ENCODE results near the gene P3H4.

DNA sequence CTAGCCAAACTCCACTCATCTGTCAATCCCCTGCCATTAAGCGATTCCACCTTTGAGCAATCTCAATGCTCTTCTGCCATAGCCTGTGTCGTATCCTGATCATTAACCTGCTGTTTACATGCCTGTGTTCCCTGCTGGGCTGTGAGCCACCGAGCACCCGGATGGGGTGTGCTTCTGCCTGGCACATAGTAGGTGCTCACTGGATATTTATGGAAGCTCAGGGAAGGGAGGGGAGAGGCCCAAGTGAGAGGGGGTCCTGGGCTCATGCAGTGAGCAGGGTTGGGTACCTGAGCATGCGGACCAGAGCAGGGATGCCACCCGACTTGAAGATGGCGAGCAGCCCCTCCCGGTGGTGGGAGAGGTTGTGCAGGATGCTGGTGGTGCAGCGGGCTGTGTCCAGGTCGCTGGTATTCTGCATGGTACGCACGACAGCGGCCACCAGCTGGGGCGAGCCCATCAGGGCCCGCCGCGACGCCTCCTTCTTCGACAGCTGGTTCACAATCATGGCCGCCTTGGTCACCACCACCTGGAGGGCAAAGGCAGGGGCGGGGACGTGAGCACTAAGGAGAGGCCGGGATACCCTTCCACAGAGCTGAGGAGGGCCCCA lies 43.0 kb downstream of the P3H4 start:
- TF ChIP-seq, protein P1, sequence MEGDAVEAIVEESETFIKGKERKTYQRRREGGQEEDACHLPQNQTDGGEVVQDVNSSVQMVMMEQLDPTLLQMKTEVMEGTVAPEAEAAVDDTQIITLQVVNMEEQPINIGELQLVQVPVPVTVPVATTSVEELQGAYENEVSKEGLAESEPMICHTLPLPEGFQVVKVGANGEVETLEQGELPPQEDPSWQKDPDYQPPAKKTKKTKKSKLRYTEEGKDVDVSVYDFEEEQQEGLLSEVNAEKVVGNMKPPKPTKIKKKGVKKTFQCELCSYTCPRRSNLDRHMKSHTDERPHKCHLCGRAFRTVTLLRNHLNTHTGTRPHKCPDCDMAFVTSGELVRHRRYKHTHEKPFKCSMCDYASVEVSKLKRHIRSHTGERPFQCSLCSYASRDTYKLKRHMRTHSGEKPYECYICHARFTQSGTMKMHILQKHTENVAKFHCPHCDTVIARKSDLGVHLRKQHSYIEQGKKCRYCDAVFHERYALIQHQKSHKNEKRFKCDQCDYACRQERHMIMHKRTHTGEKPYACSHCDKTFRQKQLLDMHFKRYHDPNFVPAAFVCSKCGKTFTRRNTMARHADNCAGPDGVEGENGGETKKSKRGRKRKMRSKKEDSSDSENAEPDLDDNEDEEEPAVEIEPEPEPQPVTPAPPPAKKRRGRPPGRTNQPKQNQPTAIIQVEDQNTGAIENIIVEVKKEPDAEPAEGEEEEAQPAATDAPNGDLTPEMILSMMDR (IDR thresholded peaks at IDR 0.05), result no peak
- TF ChIP-seq POLR2AphosphoS5 (IDR thresholded peaks at IDR 0.05), result no peak
